ENCODE measurements around the gene PLEKHA6. TPM values are rescaled to one million over a fixed set of nuclear protein-coding genes. Genes with fewer than 3 reads are reported as not detected.

Gene PLEKHA6
- total and polyA plus RNA-seq, 5 donors from 2014 or later, result 0.17 TPM; not detected in 4

GRCh38 chr1:204390751-204391466 is 31.2 kb upstream of the PLEKHA6 start:
- H3K27me3 ChIP-seq (ENCODE audit: control insufficient read depth, insufficient read depth, low read length), result no peaks in the 10 kb centered on the region
- H3K4me3 ChIP-seq (ENCODE audit: low read depth, low read length), result no peak overlapping the region
- H3K9me3 Mint-ChIP-seq, result no peaks in the 10 kb centered on the region
- DNase-seq (no peak), ATAC-seq (ENCODE audit: low read depth in 2 of 2) (no peak)
- peak overlapping the region; percentile 21 to 74 (median 34) for H3K27ac Mint-ChIP-seq
- H3K4me3 Mint-ChIP-seq, result no peak overlapping the region
- H3K36me3 Mint-ChIP-seq, result peaks cover 4% of the 10 kb centered on the region
- no peaks in the 10 kb centered on the region for H3K9me3 ChIP-seq (ENCODE audit: control insufficient read depth in 2 of 2, low read length in 2 of 2)
- no peak overlapping the region for H3K27ac ChIP-seq (ENCODE audit: insufficient read depth, low read length, poor library complexity, severe bottlenecking)
- H3K4me1 ChIP-seq (ENCODE audit: control insufficient read depth, insufficient read depth, low read length, poor library complexity, severe bottlenecking), result no peaks in the 10 kb centered on the region
- no peaks in the 10 kb centered on the region for H3K36me3 ChIP-seq (ENCODE audit: control insufficient read depth, insufficient read depth, low read length)
- H3K4me1 Mint-ChIP-seq, result peaks cover 8 to 18% (median 10%) of the 10 kb centered on the region in 4 donors
- H3K27me3 Mint-ChIP-seq, result peaks cover 4% of the 10 kb centered on the region

GRCh38 chr1:204385727-204386126 is 26.0 kb upstream of the PLEKHA6 start:
- Mint-ChIP-seq H3K27me3 (peaks cover 7% of the 10 kb centered on the region), H3K9me3 (no peaks in the 10 kb centered on the region), H3K27ac (no peak overlapping the region), H3K4me1 (peaks cover 0 to 9% (median 4%) of the 10 kb centered on the region in 4 donors), H3K4me3 (no peak overlapping the region), H3K36me3 (no peaks in the 10 kb centered on the region)
- no peaks in the 10 kb centered on the region for H3K9me3 ChIP-seq (ENCODE audit: control insufficient read depth in 2 of 2, low read length in 2 of 2)
- ATAC-seq (ENCODE audit: low read depth in 2 of 2) (no peak), DNase-seq (no peak)
- peaks cover 3% of the 10 kb centered on the region for H3K27me3 ChIP-seq (ENCODE audit: control insufficient read depth, insufficient read depth, low read length)
- no peaks in the 10 kb centered on the region for H3K36me3 ChIP-seq (ENCODE audit: control insufficient read depth, insufficient read depth, low read length)
- H3K4me3 ChIP-seq (ENCODE audit: low read depth, low read length), result no peak overlapping the region
- peaks cover 6% of the 10 kb centered on the region for H3K4me1 ChIP-seq (ENCODE audit: control insufficient read depth, insufficient read depth, low read length, poor library complexity, severe bottlenecking)
- H3K27ac ChIP-seq (ENCODE audit: insufficient read depth, low read length, poor library complexity, severe bottlenecking), result no peak overlapping the region

GRCh38 chr1:204384636-204385352 is 25.1 kb upstream of the PLEKHA6 start:
- no peak overlapping the region for H3K4me3 ChIP-seq (ENCODE audit: low read depth, low read length)
- H3K4me1 ChIP-seq (ENCODE audit: control insufficient read depth, insufficient read depth, low read length, poor library complexity, severe bottlenecking), result peaks cover 6% of the 10 kb centered on the region
- H3K36me3 ChIP-seq (ENCODE audit: control insufficient read depth, insufficient read depth, low read length), result no peaks in the 10 kb centered on the region
- ATAC-seq (ENCODE audit: low read depth in 2 of 2), result no peak
- H3K27ac ChIP-seq (ENCODE audit: insufficient read depth, low read length, poor library complexity, severe bottlenecking), result no peak overlapping the region
- no peak for DNase-seq
- Mint-ChIP-seq H3K27me3 (peaks cover 10% of the 10 kb centered on the region), H3K4me3 (no peak overlapping the region), H3K4me1 (peaks cover 0 to 4% (median 0%) of the 10 kb centered on the region in 4 donors), H3K36me3 (no peaks in the 10 kb centered on the region), H3K9me3 (no peaks in the 10 kb centered on the region), H3K27ac (no peak overlapping the region)
- no peaks in the 10 kb centered on the region for H3K9me3 ChIP-seq (ENCODE audit: control insufficient read depth in 2 of 2, low read length in 2 of 2)
- H3K27me3 ChIP-seq (ENCODE audit: control insufficient read depth, insufficient read depth, low read length), result peaks cover 9% of the 10 kb centered on the region

- Histone ChIP-seq H3K27me3 (ENCODE audit: control insufficient read depth, insufficient read depth, low read length) (peaks cover 21% of the 10 kb centered on the region), H3K9me3 (ENCODE audit: control insufficient read depth in 2 of 2, low read length in 2 of 2) (no peaks in the 10 kb centered on the region), H3K4me3 (ENCODE audit: low read depth, low read length) (no peak overlapping the region), H3K4me1 (ENCODE audit: control insufficient read depth, insufficient read depth, low read length, poor library complexity, severe bottlenecking) (peaks cover 9% of the 10 kb centered on the region), H3K27ac (ENCODE audit: insufficient read depth, low read length, poor library complexity, severe bottlenecking) (no peak overlapping the region), H3K36me3 (ENCODE audit: control insufficient read depth, insufficient read depth, low read length) (no peaks in the 10 kb centered on the region)
- Mint-ChIP-seq H3K4me3 (no peak overlapping the region), H3K4me1 (peaks cover 0 to 3% (median 1%) of the 10 kb centered on the region in 4 donors), H3K27ac (no peak overlapping the region), H3K36me3 (no peaks in the 10 kb centered on the region), H3K9me3 (no peaks in the 10 kb centered on the region), H3K27me3 (peaks cover 23% of the 10 kb centered on the region)
- no peak for ATAC-seq (ENCODE audit: low read depth in 2 of 2)
- no peak for DNase-seq
These were observed 23.6 kb upstream of the PLEKHA6 start for GRCh38 chr1:204383163-204383904.

GRCh38 chr1:204382714-204383083 is 23.0 kb upstream of the PLEKHA6 start:
- Histone ChIP-seq H3K4me3 (ENCODE audit: low read depth, low read length) (peak overlapping the region; percentile 68), H3K36me3 (ENCODE audit: control insufficient read depth, insufficient read depth, low read length) (no peaks in the 10 kb centered on the region), H3K4me1 (ENCODE audit: control insufficient read depth, insufficient read depth, low read length, poor library complexity, severe bottlenecking) (peaks cover 15% of the 10 kb centered on the region), H3K9me3 (ENCODE audit: control insufficient read depth in 2 of 2, low read length in 2 of 2) (no peaks in the 10 kb centered on the region), H3K27ac (ENCODE audit: insufficient read depth, low read length, poor library complexity, severe bottlenecking) (no peak overlapping the region), H3K27me3 (ENCODE audit: control insufficient read depth, insufficient read depth, low read length) (peaks cover 23% of the 10 kb centered on the region)
- peaks cover 26% of the 10 kb centered on the region for H3K27me3 Mint-ChIP-seq
- no peak overlapping the region for H3K27ac Mint-ChIP-seq
- no peaks in the 10 kb centered on the region for H3K9me3 Mint-ChIP-seq
- H3K36me3 Mint-ChIP-seq, result no peaks in the 10 kb centered on the region
- DNase-seq, result no peak
- H3K4me3 Mint-ChIP-seq, result no peak overlapping the region
- H3K4me1 Mint-ChIP-seq, result peaks cover 0 to 8% (median 5%) of the 10 kb centered on the region in 4 donors
- no peak for ATAC-seq (ENCODE audit: low read depth in 2 of 2)

GRCh38 chr1:204380293-204380831 is 20.6 kb upstream of the PLEKHA6 start:
- Mint-ChIP-seq H3K27me3 (peaks cover 26% of the 10 kb centered on the region), H3K36me3 (no peaks in the 10 kb centered on the region), H3K4me3 (no peak overlapping the region), H3K9me3 (no peaks in the 10 kb centered on the region), H3K27ac (no peak overlapping the region), H3K4me1 (peaks cover 0 to 12% (median 5%) of the 10 kb centered on the region in 4 donors)
- Histone ChIP-seq H3K4me3 (ENCODE audit: low read depth, low read length) (no peak overlapping the region), H3K27ac (ENCODE audit: insufficient read depth, low read length, poor library complexity, severe bottlenecking) (no peak overlapping the region), H3K9me3 (ENCODE audit: control insufficient read depth in 2 of 2, low read length in 2 of 2) (no peaks in the 10 kb centered on the region), H3K27me3 (ENCODE audit: control insufficient read depth, insufficient read depth, low read length) (peaks cover 38% of the 10 kb centered on the region), H3K36me3 (ENCODE audit: control insufficient read depth, insufficient read depth, low read length) (no peaks in the 10 kb centered on the region), H3K4me1 (ENCODE audit: control insufficient read depth, insufficient read depth, low read length, poor library complexity, severe bottlenecking) (peaks cover 19% of the 10 kb centered on the region)
- no peak for DNase-seq
- ATAC-seq (ENCODE audit: low read depth in 2 of 2), result no peak

GRCh38 chr1:204377800-204378668 is 18.3 kb upstream of the PLEKHA6 start:
- peak overlapping the region; percentile 28 to 88 (median 85) for H3K4me3 Mint-ChIP-seq
- H3K27me3 Mint-ChIP-seq, result peaks cover 26% of the 10 kb centered on the region
- no peaks in the 10 kb centered on the region for H3K9me3 ChIP-seq (ENCODE audit: control insufficient read depth in 2 of 2, low read length in 2 of 2)
- peaks cover 40% of the 10 kb centered on the region for H3K27me3 ChIP-seq (ENCODE audit: control insufficient read depth, insufficient read depth, low read length)
- H3K4me1 Mint-ChIP-seq, result peaks cover 0 to 12% (median 5%) of the 10 kb centered on the region in 4 donors
- no peaks in the 10 kb centered on the region for H3K9me3 Mint-ChIP-seq
- ATAC-seq (ENCODE audit: low read depth in 2 of 2), result peak; percentile 50 to 54
- DNase-seq, result peak; percentile 18 to 44 (median 37)
- peak overlapping the region; percentile 51 for H3K4me3 ChIP-seq (ENCODE audit: low read depth, low read length)
- H3K4me1 ChIP-seq (ENCODE audit: control insufficient read depth, insufficient read depth, low read length, poor library complexity, severe bottlenecking), result peaks cover 19% of the 10 kb centered on the region
- no peaks in the 10 kb centered on the region for H3K36me3 Mint-ChIP-seq
- H3K27ac ChIP-seq (ENCODE audit: insufficient read depth, low read length, poor library complexity, severe bottlenecking), result no peak overlapping the region
- H3K27ac Mint-ChIP-seq, result peak overlapping the region in 2 of 3 donors; percentile 43 to 70
- no peaks in the 10 kb centered on the region for H3K36me3 ChIP-seq (ENCODE audit: control insufficient read depth, insufficient read depth, low read length)

All from CD4-positive, CD25-positive, alpha-beta regulatory T cell (primary cell).